Mesodermal cell (in vitro differentiated cells): Measurements from ENCODE around the gene PRRG1.
"Not testable (repeated sequence)": the region's sequence is repeated elsewhere in the genome, so short reads cannot be mapped to it uniquely, and the experiment has no call there.

ENCODE experiments used
- H3K27ac ChIP-seq: 2 replicates; pipeline ENCODE4 v1.7.0; 2013; ENCODE audit warnings: mild to moderate bottlenecking, low read depth, low read length, moderate library complexity; ENCODE audit not compliant: severe bottlenecking
- H3K36me3 ChIP-seq: 2 replicates; pipeline ENCODE4 v1.7.1; 2013; ENCODE audit warnings: mild to moderate bottlenecking, low read length, moderate library complexity; ENCODE audit not compliant: control insufficient read depth, insufficient read depth
- H3K4me1 ChIP-seq: one replicate; pipeline ENCODE4 v1.7.1; 2013; ENCODE audit warnings: mild to moderate bottlenecking, low read length; ENCODE audit not compliant: insufficient read depth, control insufficient read depth, poor library complexity, severe bottlenecking
- H3K4me3 ChIP-seq: 2 replicates; pipeline ENCODE4 v1.7.0; 2013; ENCODE audit warnings: low read length, control low read depth, mild to moderate bottlenecking; ENCODE audit not compliant: insufficient read depth, poor library complexity, severe bottlenecking; ENCODE audit errors: extremely low read depth
- H3K9me3 ChIP-seq: 2 replicates; pipeline ENCODE4 v1.7.1; 2013; ENCODE audit warnings: mild to moderate bottlenecking, low read length, moderate library complexity; ENCODE audit not compliant: control insufficient read depth
- WGBS, 2 experiments: methylation state at CpG; one replicate each; pipeline ENCODE4 v1.1.5; 2013; ENCODE audit warnings: missing lambda C conversion rate in 2 of 2; ENCODE audit not compliant: insufficient coverage in 2 of 2; 5-methylcytosine and 5-hydroxymethylcytosine counted together

Gene PRRG1

GRCh38 chrX:37468124-37468739 is 119.1 kb downstream of the PRRG1 start:
- no peaks in the 10 kb centered on the region for H3K4me1 ChIP-seq
- no peaks in the 10 kb centered on the region for H3K9me3 ChIP-seq
- no peaks in the 10 kb centered on the region for H3K36me3 ChIP-seq
- H3K27ac ChIP-seq = no peak overlapping the region
- WGBS, 2 experiments = 70% methylated on average over 1 of the region's 3 CpGs; no CpG with 5 or more reads in 1 of the 2 experiments
- no peak overlapping the region for H3K4me3 ChIP-seq

- Histone ChIP-seq H3K4me3 (no peak overlapping the region), H3K9me3 (no peaks in the 10 kb centered on the region), H3K36me3 (no peaks in the 10 kb centered on the region), H3K4me1 (no peaks in the 10 kb centered on the region), H3K27ac (no peak overlapping the region)
- WGBS, 2 experiments = no CpG with 5 or more reads among the region's 3 CpGs
These were observed 121.5 kb downstream of the PRRG1 start for GRCh38 chrX:37470711-37471110.

DNA sequence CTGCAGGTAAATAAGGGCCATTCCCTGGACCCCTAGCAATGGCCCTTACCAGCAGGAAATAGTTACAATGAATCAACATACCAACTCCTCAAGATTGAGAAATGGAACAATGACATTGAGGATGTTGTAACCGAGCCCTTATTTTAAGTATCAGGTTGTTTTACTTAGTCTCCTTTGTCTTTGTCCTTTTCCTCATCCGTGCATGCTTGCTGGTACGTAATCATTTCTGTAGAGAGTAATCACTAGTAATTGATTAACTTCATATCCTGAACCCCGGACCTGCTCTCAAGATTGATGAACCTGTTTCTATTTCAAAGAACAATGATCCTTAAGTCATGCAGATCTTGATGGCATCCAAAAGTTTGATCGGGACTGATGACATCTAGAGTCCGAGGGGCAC is 123.7 kb downstream of the PRRG1 start:
- Histone ChIP-seq H3K27ac (no peak overlapping the region), H3K36me3 (no peaks in the 10 kb centered on the region), H3K9me3 (no peaks in the 10 kb centered on the region), H3K4me3 (no peak overlapping the region), H3K4me1 (no peaks in the 10 kb centered on the region)
- WGBS, 2 experiments = 100% methylated on average over 1 to 2 of the region's 6 CpGs

DNA sequence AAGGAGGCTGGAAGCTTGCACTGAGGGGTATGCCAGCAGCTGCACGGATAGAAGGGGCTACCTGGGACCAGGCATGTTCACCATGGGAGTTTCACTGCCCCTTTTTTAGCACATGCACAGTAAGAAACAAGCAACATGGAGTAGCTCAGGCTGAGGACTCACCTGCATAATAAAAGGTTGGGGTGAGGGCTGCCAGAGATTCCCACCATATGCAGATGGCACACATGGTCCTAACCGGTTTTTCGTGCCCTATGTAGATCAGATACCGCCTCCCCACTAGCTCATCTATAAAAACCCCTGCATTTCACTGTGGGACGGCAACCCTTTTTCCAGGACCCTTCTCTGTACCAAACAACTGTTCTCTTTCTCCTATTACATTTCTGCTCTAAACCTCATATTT is 125.3 kb downstream of the PRRG1 start:
- Histone ChIP-seq H3K9me3 (no peaks in the 10 kb centered on the region), H3K4me3 (no peak overlapping the region), H3K4me1 (no peaks in the 10 kb centered on the region), H3K27ac (no peak overlapping the region), H3K36me3 (no peaks in the 10 kb centered on the region)
- whole genome bisulfite sequencing, 2 experiments = 50 to 91% methylated on average over 1 to 4 of the region's 5 CpGs

GRCh38 chrX:37476571-37477170 is 127.5 kb downstream of the PRRG1 start:
- Histone ChIP-seq H3K27ac (no peak overlapping the region), H3K4me1 (no peaks in the 10 kb centered on the region), H3K4me3 (no peak overlapping the region), H3K9me3 (no peaks in the 10 kb centered on the region), H3K36me3 (no peaks in the 10 kb centered on the region)
- WGBS, 2 experiments = no CpG with 5 or more reads among the region's 3 CpGs

- WGBS, 2 experiments = 100% methylated on average over 2 of the region's 4 CpGs; no CpG with 5 or more reads in 1 of the 2 experiments
These were observed 135.2 kb downstream of the PRRG1 start for GRCh38 chrX:37484335-37484734.

DNA sequence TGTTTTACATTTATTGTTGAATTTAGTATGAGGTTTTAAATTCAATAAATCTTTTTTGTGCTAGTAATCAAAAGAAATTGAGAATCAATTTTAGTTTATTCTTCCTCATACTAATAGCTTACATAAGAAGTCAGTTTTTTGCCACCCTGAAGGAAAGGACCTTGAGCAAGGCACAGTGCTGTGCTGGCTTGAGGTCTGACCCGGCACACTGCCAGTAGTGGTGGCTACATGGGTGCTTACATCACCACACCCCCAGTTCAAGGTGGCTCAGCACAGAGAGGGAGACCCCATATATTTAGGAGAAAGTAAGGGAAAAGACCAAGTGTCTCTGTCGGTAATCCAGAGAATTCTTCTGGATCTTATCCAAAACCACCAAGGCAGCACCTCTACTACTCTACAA is 136.3 kb downstream of the PRRG1 start:
- Histone ChIP-seq H3K36me3 (no peaks in the 10 kb centered on the region), H3K4me3 (no peak overlapping the region), H3K4me1 (no peaks in the 10 kb centered on the region), H3K27ac (no peak overlapping the region), H3K9me3 (no peaks in the 10 kb centered on the region)
- no CpG with 5 or more reads among the region's 2 CpGs for WGBS, 2 experiments

More at GRCh38 chrX:37484335-37484734, 135.2 kb downstream of the PRRG1 start:
- H3K4me3 ChIP-seq, H3K36me3 ChIP-seq, H3K9me3 ChIP-seq, H3K27ac ChIP-seq, H3K4me1 ChIP-seq: not testable (repeated sequence)

DNA sequence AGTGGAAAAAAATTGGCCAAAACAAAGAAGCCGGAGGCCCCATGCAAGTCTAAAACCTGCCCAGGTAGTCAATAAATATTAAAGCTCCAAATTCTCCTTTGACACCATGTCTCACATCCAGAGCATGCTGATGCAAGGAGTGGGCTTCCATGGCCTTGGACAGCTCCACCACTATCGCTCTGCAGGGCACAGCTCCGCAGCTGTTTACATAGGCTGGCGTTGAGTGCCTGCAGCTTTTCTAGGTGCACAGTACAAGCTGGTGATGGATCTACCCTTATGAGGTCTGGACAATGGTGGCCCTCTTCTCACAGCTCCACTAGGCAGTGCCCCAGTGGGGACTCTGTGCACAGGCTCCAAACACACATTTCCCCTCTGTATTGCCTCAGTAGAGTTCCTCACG is 138.1 kb downstream of the PRRG1 start:
- no peak overlapping the region for H3K4me3 ChIP-seq
- no peaks in the 10 kb centered on the region for H3K9me3 ChIP-seq
- H3K4me1 ChIP-seq = no peaks in the 10 kb centered on the region
- H3K27ac ChIP-seq = no peak overlapping the region
- WGBS, 2 experiments = 80 to 100% methylated on average over 1 to 2 of the region's 5 CpGs
- no peaks in the 10 kb centered on the region for H3K36me3 ChIP-seq

GRCh38 chrX:37488323-37488722 is 139.2 kb downstream of the PRRG1 start:
- WGBS, 2 experiments = no CpG with 5 or more reads among the region's 3 CpGs
- H3K4me1 ChIP-seq = no peaks in the 10 kb centered on the region
- no peak overlapping the region for H3K27ac ChIP-seq
- no peak overlapping the region for H3K4me3 ChIP-seq
- H3K9me3 ChIP-seq = no peaks in the 10 kb centered on the region
- no peaks in the 10 kb centered on the region for H3K36me3 ChIP-seq

- WGBS, 2 experiments = 90 to 100% methylated on average over 1 to 4 of the region's 34 CpGs
- Histone ChIP-seq H3K27ac (no peak overlapping the region), H3K4me1 (no peaks in the 10 kb centered on the region), H3K9me3 (no peaks in the 10 kb centered on the region), H3K36me3 (no peaks in the 10 kb centered on the region), H3K4me3 (no peak overlapping the region)
These were observed 142.5 kb downstream of the PRRG1 start for GRCh38 chrX:37491686-37492085.

DNA sequence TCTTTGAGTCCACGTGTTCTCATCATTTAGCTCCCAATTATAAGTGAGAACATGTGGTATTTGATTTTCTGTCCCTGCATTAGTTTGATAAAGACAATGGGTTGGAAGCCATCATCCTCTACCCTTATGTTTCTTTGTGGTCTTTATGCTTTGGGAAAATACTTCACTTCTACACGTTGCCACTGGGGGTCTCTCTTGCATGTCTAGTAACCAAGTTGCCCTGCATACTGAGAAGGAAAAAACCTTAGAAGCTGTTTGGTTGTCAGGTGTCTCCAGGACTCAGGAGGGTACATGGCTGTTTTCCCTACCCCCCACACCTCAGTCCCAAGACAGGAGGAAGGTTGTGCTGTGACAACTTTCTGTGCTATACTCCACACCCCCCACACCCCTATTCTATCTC is 146.6 kb downstream of the PRRG1 start:
- H3K4me3 ChIP-seq, H3K9me3 ChIP-seq, H3K27ac ChIP-seq, H3K36me3 ChIP-seq, H3K4me1 ChIP-seq: not testable (repeated sequence)
- no CpG with 5 or more reads among the region's 2 CpGs for WGBS, 2 experiments
